HG03045 (cell line): Measurements from ENCODE around the gene ALG1.
"Not testable (repeated sequence)": the region's sequence is repeated elsewhere in the genome, so short reads cannot be mapped to it uniquely, and the experiment has no call there.

Source experiments
- ATAC-seq: cut with Tn5 transposase; IDR thresholded peaks from one replicate; pipeline ENCODE4 v1.9.1; 2021; ENCODE audit warnings: mild to moderate bottlenecking, moderate library complexity; ENCODE audit not compliant: unreplicated experiment

Gene ALG1

DNA sequence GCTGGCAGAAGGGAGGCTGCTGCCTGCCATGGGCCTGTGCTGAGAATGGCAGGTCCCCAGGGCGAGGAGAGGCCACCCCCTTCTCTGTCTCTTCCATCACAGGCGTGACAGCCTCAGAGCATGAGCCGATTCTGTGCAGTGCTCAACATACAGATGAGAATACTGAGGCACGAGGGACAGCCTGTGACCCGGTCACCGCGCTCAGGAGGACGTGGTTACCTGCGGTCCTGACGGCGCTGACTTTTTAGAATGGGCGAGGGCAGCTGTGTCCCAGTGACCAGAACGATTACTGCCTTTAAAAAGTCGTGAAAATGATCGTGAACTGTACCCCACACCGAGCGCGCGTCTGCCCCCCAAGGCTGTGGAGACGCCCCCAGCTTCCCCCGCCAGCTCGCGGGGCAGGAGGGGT, 25.4 kb downstream of the ALG1 start:
- ATAC-seq = not testable (repeated sequence)

DNA sequence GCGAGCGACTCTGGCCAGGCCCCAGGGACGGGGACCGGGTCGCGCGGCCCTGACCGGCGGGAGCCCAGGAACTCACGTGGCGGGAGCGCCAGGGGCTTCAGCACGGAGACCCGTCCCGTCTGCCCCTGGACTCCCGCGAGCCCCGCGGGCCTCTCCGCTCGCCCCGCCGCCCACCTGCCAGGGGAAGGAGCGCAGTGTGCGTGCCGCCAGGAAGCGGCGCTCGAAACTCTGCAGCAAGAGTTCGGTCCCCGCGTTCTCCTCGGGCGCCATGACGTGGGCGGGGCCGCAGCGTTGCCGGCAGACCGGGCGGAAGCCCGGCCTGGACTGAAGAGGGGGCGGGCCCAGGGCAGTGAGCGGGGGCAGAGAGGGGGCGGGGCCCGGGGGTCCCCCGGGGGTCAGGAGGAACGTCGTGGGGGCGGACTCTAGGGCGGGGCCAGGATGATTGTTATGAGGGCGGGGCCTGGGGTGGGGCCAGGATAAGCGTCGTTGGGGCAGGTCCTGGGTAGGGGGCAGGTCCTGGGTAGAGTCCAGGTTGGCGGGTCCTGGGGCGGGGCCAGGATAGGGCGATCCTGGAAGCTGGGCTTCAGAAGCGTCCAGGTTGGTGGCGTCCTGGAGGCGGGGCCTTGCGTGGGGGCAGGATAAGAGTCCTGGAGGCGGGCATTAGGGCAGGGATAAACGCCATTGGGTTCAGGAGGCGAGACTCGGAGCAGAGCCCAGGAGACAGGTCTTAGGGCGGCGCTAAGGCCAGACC, 26.0 kb downstream of the ALG1 start, which contains the start of gene EEF2KMT:
TSS of gene EEF2KMT (minus strand) at position 326 of the 751 bp plus-strand sequence. CDS start at position 270, 56 bp downstream.
- peak; percentile 99 for ATAC-seq

DNA sequence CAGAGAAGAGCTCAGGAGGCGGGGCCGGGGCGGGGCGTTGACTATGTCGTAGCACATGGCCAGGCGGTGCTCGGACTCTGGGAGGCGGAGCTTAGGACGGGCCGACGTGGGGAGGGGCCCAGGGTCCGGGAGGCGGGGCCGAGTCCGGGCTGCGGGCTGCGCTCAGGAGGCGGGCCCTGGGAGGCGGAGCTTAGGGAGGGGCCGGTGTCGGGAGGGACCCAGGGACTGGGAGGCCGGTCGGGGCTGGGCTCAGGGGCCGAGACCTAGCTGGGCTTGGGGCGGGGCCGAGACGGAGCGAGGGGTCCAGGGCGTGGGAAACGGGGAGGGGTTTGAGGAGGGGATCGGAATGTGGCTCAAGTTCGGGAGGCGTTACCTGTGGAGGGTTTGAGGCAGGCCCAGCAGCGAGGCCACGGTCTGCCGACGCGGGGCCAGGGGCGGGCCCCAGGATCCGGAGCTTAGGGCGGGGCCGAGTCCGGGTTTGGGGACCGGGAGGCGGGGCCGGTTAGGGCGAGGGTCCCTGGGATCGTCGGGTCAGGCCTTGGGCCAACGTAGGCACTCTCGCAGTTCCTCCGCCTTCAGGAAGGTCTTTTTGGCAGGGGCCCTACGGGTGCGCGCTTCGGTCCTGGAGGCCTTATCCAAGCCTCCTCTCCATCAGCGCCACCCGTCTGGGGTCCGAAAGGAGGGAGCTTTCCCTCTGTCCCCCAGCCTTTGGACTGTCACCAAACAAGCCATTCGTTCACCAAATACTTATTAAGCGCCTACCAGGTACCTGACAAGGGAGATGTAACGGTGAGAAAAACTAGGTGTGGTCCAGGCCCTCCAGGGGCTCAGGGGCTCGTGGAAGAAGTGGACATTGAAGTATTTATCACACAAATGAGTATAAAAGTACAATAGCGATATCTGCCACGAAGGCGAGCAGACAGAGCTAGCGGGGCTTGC, 26.8 kb downstream of the ALG1 start:
- ATAC-seq = peak; percentile 72

DNA sequence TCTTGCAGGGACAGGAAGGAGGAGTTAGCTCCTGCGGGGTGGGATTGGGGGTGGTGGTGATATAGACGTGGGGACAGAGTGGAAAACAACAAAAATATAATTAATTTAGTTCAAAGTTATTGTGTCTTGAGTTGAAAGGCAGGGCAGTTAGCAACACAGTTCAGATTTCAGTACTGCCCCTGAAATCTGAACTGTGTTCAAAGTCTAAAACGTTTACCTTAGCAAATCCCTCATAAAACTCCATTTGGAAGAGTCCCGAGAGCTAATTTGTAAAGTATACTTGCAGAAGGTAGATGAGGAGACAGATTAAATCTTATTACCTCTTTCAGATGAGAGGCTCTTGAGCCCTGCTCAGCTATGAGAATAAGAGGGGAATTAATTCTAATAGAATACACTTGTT, 27.5 kb downstream of the ALG1 start:
- ATAC-seq = not testable (repeated sequence)

DNA sequence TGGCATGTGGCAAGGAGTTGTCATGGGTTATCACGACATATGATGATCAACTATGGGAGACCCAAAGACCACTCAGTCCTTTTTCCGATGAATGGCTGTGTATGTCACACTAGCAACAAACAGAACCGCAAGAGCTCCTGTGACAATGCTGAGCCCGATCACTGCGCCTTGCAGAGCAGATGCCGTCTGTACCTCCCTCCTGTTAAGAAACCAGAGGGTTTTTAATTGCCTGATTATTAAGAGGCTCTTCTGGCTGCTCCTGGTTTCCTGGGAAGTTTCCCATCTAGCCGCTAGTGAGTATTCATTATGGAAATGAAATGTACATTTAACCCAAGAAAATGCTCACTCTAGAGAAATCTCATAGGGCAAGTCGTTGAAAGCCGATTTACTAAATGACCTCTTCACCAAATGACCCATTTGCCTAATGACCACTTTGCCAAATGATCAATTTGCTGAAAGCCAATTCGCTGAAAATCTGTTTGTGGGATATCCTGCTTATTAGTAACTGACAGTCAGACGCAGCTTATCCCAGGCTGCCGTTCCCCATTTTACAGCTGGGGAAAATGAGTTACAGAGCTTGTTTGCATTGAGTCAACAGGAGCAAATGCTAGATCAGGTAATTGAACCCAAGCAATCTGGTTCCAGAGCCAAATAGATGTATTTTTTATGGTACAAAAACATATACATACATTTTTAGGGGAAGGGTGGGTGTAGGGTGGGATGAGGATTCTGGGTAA, 31.8 kb downstream of the ALG1 start:
- ATAC-seq = not testable (repeated sequence)

DNA sequence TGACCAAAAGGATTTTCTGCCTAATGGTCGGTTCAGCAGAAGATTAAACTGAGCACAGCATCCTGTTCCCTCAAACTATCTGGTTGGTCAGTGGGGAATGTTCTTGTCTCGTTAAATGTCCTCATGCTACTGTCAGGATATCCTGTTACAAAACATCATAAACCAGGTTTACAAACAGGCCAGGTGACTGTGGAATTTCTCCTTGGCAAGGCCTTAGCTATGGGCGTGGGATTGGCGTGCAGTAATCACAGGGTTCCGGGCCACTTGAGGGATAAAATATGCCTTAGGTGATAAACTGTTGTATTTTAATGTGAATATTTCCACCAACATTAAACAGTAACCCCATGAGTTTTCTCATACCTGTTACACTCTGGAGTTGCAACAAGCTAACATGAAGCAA, 33.4 kb downstream of the ALG1 start:
- not testable (repeated sequence) for ATAC-seq

DNA sequence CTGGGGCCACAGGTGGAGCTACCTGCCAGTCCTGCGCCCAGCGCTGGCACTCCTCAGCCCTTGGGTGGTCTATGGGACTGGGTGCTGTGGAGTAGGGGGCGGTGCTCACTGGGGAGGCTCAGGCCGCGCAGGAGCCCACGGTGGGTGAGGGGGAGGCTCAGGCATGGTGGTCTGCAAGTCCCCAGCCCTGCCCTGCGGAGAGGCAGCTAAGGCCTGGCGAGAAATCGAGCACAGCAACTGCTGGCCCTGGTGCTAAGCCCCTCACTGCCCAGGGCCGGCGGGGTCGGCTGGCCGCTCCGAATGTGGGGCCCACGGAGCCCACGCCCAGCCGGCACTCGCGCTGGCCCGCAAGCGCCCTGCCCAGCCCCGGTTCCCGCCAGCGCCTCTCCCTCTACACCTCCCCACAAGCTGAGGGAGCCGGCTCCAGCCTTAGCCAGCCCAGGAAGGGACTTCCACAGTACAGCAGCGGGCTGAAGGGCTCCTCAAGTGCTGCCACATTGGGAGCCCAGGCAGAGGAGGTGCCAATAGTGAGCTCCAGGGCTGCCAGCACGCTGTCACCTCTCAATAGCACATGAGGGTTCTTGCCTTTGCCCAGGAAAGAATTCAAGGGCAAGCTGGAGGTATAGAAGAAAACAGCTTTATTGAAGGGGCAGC, 37.0 kb downstream of the ALG1 start:
- ATAC-seq = no peak

DNA sequence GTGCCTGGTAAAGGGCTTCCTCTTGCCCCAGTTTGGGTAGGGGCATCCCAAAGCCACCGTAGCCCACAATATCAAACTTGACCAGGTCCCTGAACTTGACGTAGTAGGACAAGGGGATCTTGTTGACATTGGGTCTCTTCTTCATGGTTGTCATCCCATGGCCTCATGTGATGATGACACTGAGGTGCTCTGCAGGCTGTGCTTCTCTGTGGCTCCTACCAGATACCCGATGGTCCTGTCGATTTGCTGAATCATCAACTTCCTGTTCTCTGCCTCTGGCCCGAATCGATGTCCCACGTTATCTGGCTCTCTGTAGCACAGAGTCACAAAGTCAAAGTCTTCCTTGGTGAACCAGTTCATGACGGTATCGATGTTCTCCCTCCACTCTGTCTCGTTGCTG, 39.3 kb downstream of the ALG1 start:
- not testable (repeated sequence) for ATAC-seq

DNA sequence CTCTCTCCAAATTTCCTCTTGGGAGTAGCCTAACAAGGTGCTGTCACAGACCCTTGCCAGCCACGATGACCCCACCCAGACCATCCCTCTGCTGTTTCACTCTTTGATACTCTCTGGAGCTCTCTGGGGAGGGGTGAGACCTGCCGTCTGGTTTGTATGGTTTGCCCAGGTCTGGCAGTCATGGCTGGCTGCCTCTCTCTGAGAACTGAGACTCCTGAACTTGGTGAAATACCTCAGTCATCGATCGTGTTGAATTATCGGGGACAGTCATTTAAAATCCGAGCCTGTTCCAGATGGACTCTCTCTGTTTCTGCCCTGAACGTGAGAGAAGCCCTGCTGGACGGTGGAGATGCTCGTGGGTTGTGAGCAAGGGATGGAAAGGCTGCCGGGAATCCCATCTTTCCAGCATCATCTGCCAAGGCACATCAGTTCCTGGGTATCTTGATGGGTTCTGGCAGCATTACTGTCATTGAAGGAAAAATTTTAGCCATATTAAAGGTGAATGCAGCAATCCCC, 45.2 kb downstream of the ALG1 start:
- ATAC-seq = not testable (repeated sequence)

DNA sequence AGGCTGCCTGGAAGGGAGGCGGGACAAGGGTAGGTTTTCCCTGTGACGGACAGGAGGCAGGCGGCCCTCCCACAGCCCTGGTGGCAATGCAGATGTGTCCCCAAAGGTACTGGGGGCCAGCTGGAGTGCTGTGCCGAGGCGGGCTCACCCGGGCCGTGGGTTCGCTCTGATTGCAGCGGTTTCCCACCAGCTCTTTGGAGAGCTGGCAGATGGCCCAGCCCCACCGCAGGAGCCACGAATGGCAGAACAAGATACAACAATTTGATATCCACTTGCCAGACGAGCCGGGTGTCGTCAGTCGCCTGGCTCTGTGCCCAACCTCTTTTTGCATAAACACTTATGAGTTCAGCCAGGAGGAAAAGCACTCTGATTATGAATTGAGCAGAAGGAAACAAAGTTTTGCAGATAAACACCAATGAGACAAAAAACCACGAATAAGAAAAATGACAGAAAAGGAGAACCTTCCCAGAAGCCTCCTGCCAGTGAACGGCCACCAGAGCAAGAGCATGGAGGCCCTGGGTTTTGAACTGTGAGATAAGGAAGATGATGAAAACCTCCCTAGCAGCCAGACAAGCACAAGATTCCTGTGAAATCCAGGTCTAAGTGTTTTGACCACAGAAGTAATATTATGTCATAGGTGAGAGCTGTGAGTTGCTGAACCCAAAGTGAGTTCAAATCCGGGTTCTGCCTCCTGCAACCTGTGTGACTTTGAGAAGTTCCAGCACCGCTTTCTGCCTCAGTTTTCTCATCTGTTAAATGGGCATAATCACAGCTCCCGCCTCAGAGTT, 45.9 kb downstream of the ALG1 start:
- ATAC-seq = not testable (repeated sequence)

DNA sequence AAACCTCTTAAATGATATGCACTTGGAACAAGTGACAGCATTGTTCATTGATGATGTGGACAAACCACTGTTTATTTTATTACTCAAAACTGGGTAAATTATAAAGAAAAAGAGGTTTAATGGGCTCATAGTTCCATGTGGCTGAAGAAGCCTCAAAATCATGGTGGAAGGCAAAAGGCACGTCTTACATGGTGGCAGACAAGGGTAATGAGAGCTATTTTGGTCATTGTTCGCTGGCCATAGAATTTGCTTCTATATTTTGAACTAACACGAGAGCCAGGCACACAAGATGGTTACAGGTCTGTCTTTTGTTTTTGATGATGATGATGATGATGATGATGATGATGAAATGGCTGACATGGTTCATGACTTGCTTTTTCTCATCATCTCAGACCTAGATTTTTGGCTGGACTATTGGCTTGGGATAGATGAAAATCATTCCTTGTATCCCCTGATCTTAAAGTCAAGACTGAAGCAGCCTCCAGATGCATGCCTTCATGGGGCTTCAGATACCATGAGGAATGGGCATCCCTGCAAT, 59.9 kb downstream of the ALG1 start:
- ATAC-seq = not testable (repeated sequence)

DNA sequence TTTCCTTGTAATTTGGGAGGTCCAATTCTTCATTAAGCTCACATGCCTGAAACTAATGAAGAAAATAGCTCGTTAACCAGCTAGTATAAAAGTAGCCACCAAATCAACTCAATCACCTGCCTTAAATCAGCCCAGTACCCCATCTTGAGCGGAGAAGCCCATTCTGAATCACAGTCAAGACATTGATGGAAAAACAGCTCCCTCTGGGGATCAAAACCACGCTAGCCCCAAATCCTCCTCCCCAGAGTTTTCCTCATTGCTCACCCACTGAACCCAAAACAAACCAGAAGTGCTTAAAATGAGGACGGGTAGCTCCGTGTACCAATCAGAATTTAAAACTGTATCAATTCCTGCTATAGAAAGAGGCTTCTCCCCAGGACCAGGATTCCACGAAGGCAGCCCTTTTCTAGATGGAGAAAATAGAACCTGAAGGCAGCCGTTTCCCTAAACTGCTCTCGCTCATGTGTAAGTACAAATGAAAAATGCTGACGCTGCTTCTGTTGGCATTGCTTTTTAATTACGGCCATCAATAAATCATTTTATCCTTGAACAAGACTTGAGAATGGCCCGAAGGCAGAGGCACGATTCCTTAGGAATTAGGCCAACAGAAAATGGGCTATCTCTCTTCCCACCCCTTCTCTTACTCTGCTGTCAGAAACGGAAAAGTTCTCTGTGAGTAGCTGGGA, 61.4 kb downstream of the ALG1 start:
- not testable (repeated sequence) for ATAC-seq

DNA sequence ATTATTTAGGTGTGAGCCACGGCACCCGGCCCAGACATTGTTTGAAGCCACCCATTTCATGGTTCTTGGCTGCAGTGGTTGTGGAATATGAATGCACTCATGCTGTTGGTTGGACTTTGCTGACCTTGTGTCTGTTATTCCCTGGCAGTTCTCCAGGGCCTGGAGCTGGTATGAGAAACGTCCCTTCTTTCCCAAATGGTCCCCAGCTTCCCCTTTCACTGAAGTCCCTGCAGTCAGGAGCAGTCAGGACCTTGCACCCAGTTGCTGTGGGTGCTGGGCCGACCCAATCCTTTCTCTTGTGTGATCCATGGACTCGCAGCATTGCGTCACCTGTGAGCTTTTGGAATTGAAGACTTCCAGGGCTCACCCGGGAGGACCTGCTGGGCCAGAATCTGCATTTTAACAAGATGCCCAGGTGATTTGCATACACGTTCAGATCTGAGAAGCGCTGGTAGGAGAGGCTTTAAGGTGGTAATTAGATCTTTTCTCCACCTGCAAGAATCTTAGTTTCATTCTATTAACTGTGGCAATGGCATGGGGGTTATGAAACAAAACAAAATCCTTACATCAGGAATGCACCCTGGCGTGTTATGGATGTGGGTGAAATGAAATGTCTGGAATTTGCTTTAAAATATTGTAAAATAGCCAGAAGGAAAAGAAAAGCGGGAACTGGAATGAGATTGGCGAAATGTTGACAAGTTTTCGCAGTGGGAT, 63.3 kb downstream of the ALG1 start:
- ATAC-seq = not testable (repeated sequence)
